ENCODE measurements around the gene ZNF775. TPM values are rescaled to one million over a fixed set of nuclear protein-coding genes. Genes with fewer than 3 reads are reported as not detected.
A peak's percentile ranks its signal among the peaks of the same experiment; 100 is the strongest.

Gene ZNF775
- total and polyA plus RNA-seq, 2 of the 13 experiments (the other 11 are each of a cell fraction or from before 2014, with no cell fraction given): 3.1 to 3.2 TPM

- H3K27ac ChIP-seq (ENCODE audit: extremely low read length, insufficient read depth, low read length): peak overlapping the region; percentile 58
- H2AFZ ChIP-seq (ENCODE audit: low read length): no peak overlapping the region
- in situ Hi-C loops (cut with HindIII; ENCODE audit: extremely low pct_ligation_motif_present, low pct_unique_long_range_greater_than_20kb) (no loop called here), intact Hi-C loops (cut with micrococcal nuclease; ENCODE audit: unreplicated experiment) (loop anchor here (2.0 kb wide), 1 partner anchor 14 kb away; no protein-coding TSS in a partner anchor)
- peak overlapping the region; percentile 94 for H3K4me2 ChIP-seq (ENCODE audit: low read depth, low read length)
- peak overlapping the region; percentile 83; the same call in 1 of the 2 replicates for H3K9ac ChIP-seq (ENCODE audit: insufficient read depth, low read depth, low read length)
- WGBS (ENCODE audit: low lambda C conversion rate): 8% methylated on average over 9 of the region's 10 CpGs
- H3K36me3 ChIP-seq (replicated peaks in 1 of 2; ENCODE audit: control insufficient read depth in 1 of 2, insufficient read depth in 2 of 2, low read length in 2 of 2): no peaks in the 10 kb centered on the region
- DNase-seq (ENCODE audit: low spot score) (peak; percentile 80), ATAC-seq (peak; percentile 47), FAIRE-seq (peak; percentile 68)
- ChIA-PET CTCF (ENCODE audit: low intra/inter-chr PET ratio, low total read pairs) (no interaction called here), POLR2A (interaction anchor here (0.8 to 8.8 kb wide), 16 partner anchors 8 to 681 kb away, joined by 3 to 181 read pairs (median 4); partner anchors contain the start of genes ABCB8, ACTR3C, LRRC61 and REPIN1)
- no peaks in the 10 kb centered on the region for H3K27me3 ChIP-seq (ENCODE audit: control insufficient read depth in 1 of 2, insufficient read depth in 2 of 2, low read length in 2 of 2)
- peaks cover 57% of the 10 kb centered on the region for H3K4me1 ChIP-seq (ENCODE audit: insufficient read depth, low read length)
- peak overlapping the region; percentile 75 to 81 (median 79); a peak in 5 of 6 replicates for H3K4me3 ChIP-seq (replicated peaks in 1 of 3; ENCODE audit: insufficient read depth in 1 of 3, low read depth in 2 of 3, low read length in 3 of 3)
- TSS peak; percentile 55 for BruUV-seq (replicated peaks)
- H3K79me2 ChIP-seq (ENCODE audit: insufficient read depth, low read length): no peaks in the 10 kb centered on the region
- H4K20me1 ChIP-seq (ENCODE audit: insufficient read depth, low read length): no peaks in the 10 kb centered on the region
- H3K9me3 ChIP-seq (ENCODE audit: low read length): no peaks in the 10 kb centered on the region
- peak; percentile 68 for TF ChIP-seq MAX (IDR thresholded peaks at IDR 0.05)
- TF ChIP-seq SKIL (CRISPR knock-in tag; IDR thresholded peaks at IDR 0.05; ENCODE audit: borderline replicate concordance): peak; percentile 66
- 0 out of 2 replicates have a peak, but pooled peaks have one; percentile 25 for TF ChIP-seq ZSCAN9 (CRISPR knock-in tag; IDR thresholded peaks at IDR 0.05; ENCODE audit: borderline replicate concordance)
- peak; percentile 25; the same call in 1 of the 2 replicates for TF ChIP-seq ZFX (CRISPR knock-in tag; IDR thresholded peaks at IDR 0.05; ENCODE audit: low read depth)
- no peak for TF ChIP-seq SYNCRIP (IDR thresholded peaks at IDR 0.05; ENCODE audit: insufficient read depth, low read depth, low read length)
- TF ChIP-seq TFE3 (CRISPR knock-in tag; IDR thresholded peaks at IDR 0.05): 0 out of 2 replicates have a peak, but pooled peaks have one; percentile 51
- peak; percentile 90 for TF ChIP-seq TCF7 (IDR thresholded peaks at IDR 0.05; ENCODE audit: low read depth)
- TF ChIP-seq NR2F6 (IDR thresholded peaks at IDR 0.05): peak; percentile 82
- peak; percentile 51; the same call in 1 of the 2 replicates for TF ChIP-seq NR2F6 (CRISPR knock-in tag; IDR thresholded peaks at IDR 0.05)
- TF ChIP-seq TFDP2 (CRISPR knock-in tag; IDR thresholded peaks at IDR 0.05): 0 out of 2 replicates have a peak, but pooled peaks have one; percentile 27
- TF ChIP-seq TFDP1 (CRISPR knock-in tag; IDR thresholded peaks at IDR 0.05; ENCODE audit: borderline replicate concordance): peak; percentile 13; the same call in 1 of the 2 replicates
- peak; percentile 37; the same call in 1 of the 2 replicates for TF ChIP-seq FOXJ3 (CRISPR knock-in tag; IDR thresholded peaks at IDR 0.05; ENCODE audit: borderline replicate concordance)
- TF ChIP-seq NR2C2 (CRISPR knock-in tag; IDR thresholded peaks at IDR 0.05; ENCODE audit: borderline replicate concordance): 0 out of 2 replicates have a peak, but pooled peaks have one; percentile 22
- peak; percentile 57; the same call in 1 of the 2 replicates for TF ChIP-seq TARDBP (CRISPR knock-in tag; IDR thresholded peaks at IDR 0.05)
Measured at GRCh38 chr7:150406567-150407421, 27.7 kb downstream of the ZNF775 start.
